ENCODE measurements around the gene OR6K2. TPM values are rescaled to one million over a fixed set of nuclear protein-coding genes. Genes with fewer than 3 reads are reported as not detected.

Gene OR6K2
- total RNA-seq (2022; extraction: Qiagen RNA extraction), result not detected in 5 replicates

GRCh38 chr1:158700552-158700951 is at the start of gene OR6K2:
Gene OR6K2 (minus strand): TSS chr1:158700652. CDS start chr1:158700652, 0 bp downstream.

GRCh38 chr1:158720620-158721019 is 20.2 kb upstream of the OR6K2 start, which contains the start of gene OR6K3:
Gene OR6K3 (minus strand): TSS chr1:158720720. CDS start chr1:158718115, 2,605 bp downstream.

GRCh38 chr1:158686111-158687009 is 14.1 kb downstream of the OR6K2 start, which contains the start of gene SPTA1:
Gene SPTA1 (minus strand): TSS chr1:158686715. CDS start chr1:158686517, 198 bp downstream.

Other genes with a start within 250 kb of the OR6K2 start
- gene OR10K1, start 238.8 kb downstream of the OR6K2 start, total RNA-seq (2022; extraction: Qiagen RNA extraction), result not detected in 5 replicates
- not detected in 5 replicates for gene OR10R2, start 228.4 kb downstream of the OR6K2 start, total RNA-seq (2022; extraction: Qiagen RNA extraction)
- gene OR6Y1, start 146.2 kb downstream of the OR6K2 start, total RNA-seq (2022; extraction: Qiagen RNA extraction), result not detected in 5 replicates
- gene OR6P1, start 130.1 kb downstream of the OR6K2 start, total RNA-seq (2022; extraction: Qiagen RNA extraction), result not detected in 5 replicates
- not detected in 5 replicates for gene OR10X1, start 120.8 kb downstream of the OR6K2 start, total RNA-seq (2022; extraction: Qiagen RNA extraction)
- not detected in 5 replicates for gene OR10Z1, start 95.4 kb downstream of the OR6K2 start, total RNA-seq (2022; extraction: Qiagen RNA extraction)
- gene SPTA1, start 13.9 kb downstream of the OR6K2 start, total RNA-seq (2022; extraction: Qiagen RNA extraction), result not detected in 5 replicates
- gene OR6K3, start 20.1 kb upstream of the OR6K2 start, total RNA-seq (2022; extraction: Qiagen RNA extraction), result not detected in 5 replicates
- not detected in 5 replicates for gene OR6K6, start 54.1 kb upstream of the OR6K2 start, total RNA-seq (2022; extraction: Qiagen RNA extraction)
- not detected in 5 replicates for gene OR6N1, start 71.5 kb upstream of the OR6K2 start, total RNA-seq (2022; extraction: Qiagen RNA extraction)
- not detected in 5 replicates for gene OR6N2, start 80.6 kb upstream of the OR6K2 start, total RNA-seq (2022; extraction: Qiagen RNA extraction)
- not detected in 5 replicates for gene MNDA, start 130.7 kb upstream of the OR6K2 start, total RNA-seq (2022; extraction: Qiagen RNA extraction)
- not detected in 5 replicates for gene PYHIN1, start 230.9 kb upstream of the OR6K2 start, total RNA-seq (2022; extraction: Qiagen RNA extraction)